H9 (cell line): Measurements from ENCODE around the gene MTF1. TPM values are rescaled to one million over a fixed set of nuclear protein-coding genes. Genes with fewer than 3 reads are reported as not detected.
"Not testable (repeated sequence)": the region's sequence is repeated elsewhere in the genome, so short reads cannot be mapped to it uniquely, and the experiment has no call there.

Source experiments
- DNase-seq: peaks from one replicate; pipeline ENCODE4 v3.0.0-alpha.2; 2017
- H2AFZ ChIP-seq: one replicate; pipeline ENCODE4 v1.6.1; 2013; ENCODE audit warnings: mild to moderate bottlenecking, low read length, control low read depth, moderate library complexity
- H2AK5ac ChIP-seq: 2 replicates; pipeline ENCODE4 v1.6.1; 2013; ENCODE audit warnings: low read length, control low read depth, mixed read lengths; ENCODE audit not compliant: insufficient read length
- H2BK120ac ChIP-seq: one replicate; pipeline ENCODE4 v1.6.1; 2013; ENCODE audit warnings: low read depth, mild to moderate bottlenecking, low read length, control low read depth, inconsistent platforms; ENCODE audit not compliant: poor library complexity, severe bottlenecking
- H2BK12ac ChIP-seq: 2 replicates; pipeline ENCODE4 v1.6.1; 2013; ENCODE audit warnings: low read length, control low read depth, mixed read lengths, low read depth; ENCODE audit not compliant: insufficient read length
- H2BK15ac ChIP-seq: 2 replicates; pipeline ENCODE4 v1.6.1; 2013; ENCODE audit warnings: low read depth, low read length, control low read depth
- H2BK20ac ChIP-seq: one replicate; pipeline ENCODE4 v1.6.1; 2013; ENCODE audit warnings: low read depth, mild to moderate bottlenecking, low read length, control low read depth, inconsistent platforms; ENCODE audit not compliant: poor library complexity, severe bottlenecking
- H2BK5ac ChIP-seq: 2 replicates; pipeline ENCODE4 v1.6.1; 2013; ENCODE audit warnings: low read length, control low read depth, mixed read lengths; ENCODE audit not compliant: insufficient read length
- H3K14ac ChIP-seq: 2 replicates; pipeline ENCODE4 v1.6.1; 2013; ENCODE audit warnings: low read length, control low read depth; ENCODE audit not compliant: insufficient read depth
- H3K18ac ChIP-seq: 2 replicates; pipeline ENCODE4 v1.6.1; 2013; ENCODE audit warnings: low read depth, mild to moderate bottlenecking, mixed read lengths, low read length, control low read depth; ENCODE audit not compliant: insufficient read length
- H3K23ac ChIP-seq: 2 replicates; pipeline ENCODE4 v1.6.1; 2013; ENCODE audit warnings: low read length, control low read depth, mixed read lengths, low read depth; ENCODE audit not compliant: insufficient read length
- H3K23me2 ChIP-seq: 2 replicates; pipeline ENCODE4 v1.6.1; 2013; ENCODE audit warnings: low read depth, mild to moderate bottlenecking, mixed read lengths, low read length, control low read depth; ENCODE audit not compliant: insufficient read length, poor library complexity, severe bottlenecking
- H3K27ac ChIP-seq: 2 replicates; pipeline ENCODE4 v1.5.1; 2013; ENCODE audit warnings: low read length, control low read depth, mixed read lengths, low read depth; ENCODE audit not compliant: insufficient read length
- H3K27me3 ChIP-seq: 2 replicates; pipeline ENCODE4 v1.6.1; 2013; ENCODE audit warnings: low read length, control low read depth, inconsistent platforms; ENCODE audit not compliant: insufficient read depth
- H3K4ac ChIP-seq: 2 replicates; pipeline ENCODE4 v1.6.1; 2013; ENCODE audit warnings: low read depth, mild to moderate bottlenecking, control low read depth, inconsistent platforms, low read length, moderate library complexity
- H3K4me1 ChIP-seq: 2 replicates; pipeline ENCODE4 v1.6.1; 2013; ENCODE audit warnings: low read length, control low read depth, inconsistent platforms; ENCODE audit not compliant: insufficient read depth
- H3K4me2 ChIP-seq: 2 replicates; pipeline ENCODE4 v1.6.1; 2013; ENCODE audit warnings: low read length, control low read depth, mixed read lengths; ENCODE audit not compliant: insufficient read length, insufficient read depth
- H3K56ac ChIP-seq: 2 replicates; pipeline ENCODE4 v1.6.1; 2013; ENCODE audit warnings: low read depth, mild to moderate bottlenecking, mixed read lengths, low read length, control low read depth; ENCODE audit not compliant: insufficient read length
- H3K79me1 ChIP-seq: 2 replicates; pipeline ENCODE4 v1.6.1; 2013; ENCODE audit warnings: low read depth, mild to moderate bottlenecking, moderate library complexity, low read length, control low read depth, inconsistent platforms; ENCODE audit not compliant: insufficient read depth, poor library complexity, severe bottlenecking
- H3K79me2 ChIP-seq: 2 replicates; pipeline ENCODE4 v1.6.1; 2013; ENCODE audit warnings: low read length, control low read depth, inconsistent platforms; ENCODE audit not compliant: insufficient read depth
- H3K9ac ChIP-seq: 2 replicates; pipeline ENCODE4 v1.6.1; 2013; ENCODE audit warnings: low read length, control low read depth, mixed read lengths; ENCODE audit not compliant: insufficient read length; ENCODE audit errors: extremely low read depth
- H3K9me3 ChIP-seq: one replicate; pipeline ENCODE4 v1.6.1; 2013; ENCODE audit warnings: low read depth, low read length, inconsistent platforms; ENCODE audit not compliant: control insufficient read depth
- H3T11ph ChIP-seq: one replicate; pipeline ENCODE4 v1.6.1; 2013; ENCODE audit warnings: mild to moderate bottlenecking, low read length, control low read depth, inconsistent platforms
- H4K20me1 ChIP-seq: one replicate; pipeline ENCODE4 v1.6.1; 2013; ENCODE audit not compliant: control insufficient read depth, insufficient read length, insufficient read depth
- H4K5ac ChIP-seq: 2 replicates; pipeline ENCODE4 v1.6.1; 2013; ENCODE audit warnings: low read depth, mild to moderate bottlenecking, mixed read lengths, low read length, control low read depth; ENCODE audit not compliant: insufficient read length
- H4K8ac ChIP-seq: replicated peaks from 2 replicates; pipeline ENCODE4 v1.6.1; 2013; ENCODE audit warnings: low read length, control low read depth, mixed read lengths, low read depth; ENCODE audit not compliant: insufficient read length
- H4K91ac ChIP-seq: 2 replicates; pipeline ENCODE4 v1.6.1; 2013; ENCODE audit warnings: low read depth, mild to moderate bottlenecking, moderate library complexity, mixed read lengths, low read length, control low read depth; ENCODE audit not compliant: insufficient read length
- H3K27ac Mint-ChIP-seq, 3 experiments: 2 replicates in 2 of 3; 3 replicates in 1 of 3; pipeline ENCODE4 v1.8.0; 2020 to 2021; ENCODE audit warnings: mixed read lengths in 3 of 3, mild to moderate bottlenecking in 1 of 3, moderate library complexity in 1 of 3
- H3K27me3 Mint-ChIP-seq: 2 replicates; pipeline ENCODE4 v1.8.0; 2021; ENCODE audit warnings: low read depth, mild to moderate bottlenecking, moderate library complexity, mixed read lengths
- H3K36me3 Mint-ChIP-seq, 3 experiments: 2 replicates in 2 of 3; 3 replicates in 1 of 3; pipeline ENCODE4 v1.8.0; 2020 to 2021; ENCODE audit warnings: low read depth in 3 of 3, mixed read lengths in 3 of 3; ENCODE audit not compliant: insufficient read depth in 1 of 3
- H3K4me1 Mint-ChIP-seq, 2 experiments: 2 replicates each; pipeline ENCODE4 v1.8.0; 2020; ENCODE audit warnings: mixed read lengths in 2 of 2
- H3K4me3 Mint-ChIP-seq, 2 experiments: 2 replicates in 1 of 2; 3 replicates in 1 of 2; pipeline ENCODE4 v1.8.0; 2020 to 2021; ENCODE audit warnings: mild to moderate bottlenecking in 2 of 2, mixed read lengths in 2 of 2, moderate library complexity in 1 of 2
- H3K9me3 Mint-ChIP-seq, 2 experiments: 2 replicates in 1 of 2; 3 replicates in 1 of 2; pipeline ENCODE4 v1.8.0; 2020; ENCODE audit warnings: mild to moderate bottlenecking in 2 of 2, mixed read lengths in 2 of 2, moderate library complexity in 1 of 2
- WGBS: extraction: QIAGEN DNeasy Blood & Tissue Kit; methylation state at CpG from one replicate; pipeline ENCODE4 v1.1.7; 2013; ENCODE audit warnings: missing lambda C conversion rate, low lambda C conversion rate, mixed read lengths; ENCODE audit not compliant: insufficient read length; ENCODE audit errors: extremely low coverage; 5-methylcytosine and 5-hydroxymethylcytosine counted together
- total RNA-seq: library from RNA; stranded (reverse); gene quantifications from 2 replicates; pipeline ENCODE4 v1.2.1, GENCODE V29; 2021

Gene MTF1
- total RNA-seq, 1 experiment from 2014 or later, result 17.0 TPM

DNA sequence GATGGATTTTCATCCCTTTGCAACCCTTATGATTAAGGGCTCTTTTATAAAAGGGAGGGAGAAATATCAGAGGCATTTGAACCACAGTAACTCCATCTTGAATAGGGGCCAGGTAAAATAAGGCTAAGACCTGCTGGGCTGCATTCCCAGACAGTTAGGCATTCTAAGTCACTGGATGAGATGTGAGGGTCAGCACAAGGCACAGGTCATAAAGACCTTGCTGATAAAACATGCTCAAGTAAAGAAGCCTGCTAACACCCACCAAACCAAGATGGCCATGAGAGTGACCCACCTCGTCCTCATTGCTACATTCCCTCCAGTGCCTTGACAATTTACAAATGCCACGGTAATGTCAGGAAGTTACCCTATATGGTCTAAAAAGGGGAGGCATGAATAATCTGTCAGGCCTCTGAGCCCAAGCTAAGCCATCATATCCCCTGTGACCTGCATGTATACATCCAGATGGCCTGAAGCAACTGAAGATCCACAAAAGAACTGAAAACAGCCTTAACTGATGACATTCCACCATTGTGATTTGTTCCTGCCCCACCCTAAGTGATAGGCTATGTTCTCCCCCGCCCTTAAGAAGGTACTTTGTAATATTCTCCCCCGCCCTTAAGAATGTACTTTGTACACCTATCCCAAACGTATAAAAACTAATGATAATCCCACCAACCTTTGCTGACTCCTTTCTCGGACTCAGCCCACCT, 48.2 kb upstream of the MTF1 start:
- H4K91ac ChIP-seq, H3K27ac Mint-ChIP-seq, H3K14ac ChIP-seq, H4K20me1 ChIP-seq, H2BK12ac ChIP-seq, H2BK20ac ChIP-seq, H2BK5ac ChIP-seq, H2AK5ac ChIP-seq, H3K79me1 ChIP-seq, H4K8ac ChIP-seq, DNase-seq, H3K9ac ChIP-seq, H3K4me3 Mint-ChIP-seq, H3K23me2 ChIP-seq, H2BK120ac ChIP-seq, H3K4me1 Mint-ChIP-seq, H2AFZ ChIP-seq, H3K27me3 ChIP-seq, H3K4ac ChIP-seq, H3K9me3 ChIP-seq, H3K4me2 ChIP-seq, H3K79me2 ChIP-seq, H4K5ac ChIP-seq, H3K23ac ChIP-seq, H3K27me3 Mint-ChIP-seq, H2BK15ac ChIP-seq, H3K18ac ChIP-seq, H3T11ph ChIP-seq, H3K27ac ChIP-seq, H3K56ac ChIP-seq, H3K4me1 ChIP-seq: not testable (repeated sequence)
- Mint-ChIP-seq H3K9me3 (peaks cover 17 to 31% of the 10 kb centered on the region in 2 experiments; a peak in 4 of 5 replicates), H3K36me3 (peaks cover 16 to 42% (median 25%) of the 10 kb centered on the region in 3 experiments)
- no CpG with 5 or more reads among the region's 6 CpGs for WGBS

DNA sequence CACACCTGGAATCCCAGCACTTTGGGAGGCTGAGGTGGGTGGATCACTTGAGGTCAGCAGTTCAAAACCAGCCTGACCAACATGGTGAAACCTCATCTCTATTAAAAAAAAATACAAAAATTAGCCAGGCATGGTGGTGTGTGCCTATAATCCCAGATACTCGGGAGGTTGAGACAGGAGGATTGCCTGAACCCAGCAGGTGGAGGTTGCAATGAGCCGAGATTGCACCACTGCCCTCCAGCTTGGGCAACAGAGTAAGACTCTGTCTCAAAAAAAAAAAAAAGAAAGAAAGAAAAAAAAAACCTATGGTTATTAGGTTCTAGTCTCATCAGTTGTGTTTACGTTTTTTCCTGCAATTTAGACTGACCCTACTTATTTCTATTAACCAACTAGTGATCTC, 47.2 kb upstream of the MTF1 start:
- H3K18ac ChIP-seq, H3K27ac ChIP-seq, H3K27me3 ChIP-seq, H2AK5ac ChIP-seq, H2BK12ac ChIP-seq, H3K23ac ChIP-seq, H2BK15ac ChIP-seq, H4K20me1 ChIP-seq, H2BK120ac ChIP-seq, H4K8ac ChIP-seq, H3K79me1 ChIP-seq, H3K79me2 ChIP-seq, H3K4me1 Mint-ChIP-seq, H3K14ac ChIP-seq, H3K4me2 ChIP-seq, H2AFZ ChIP-seq, DNase-seq, H2BK5ac ChIP-seq, H3K23me2 ChIP-seq, H3K56ac ChIP-seq, H3K27ac Mint-ChIP-seq, H3T11ph ChIP-seq, H3K9me3 ChIP-seq, H4K5ac ChIP-seq, H2BK20ac ChIP-seq, H3K4ac ChIP-seq, H3K9ac ChIP-seq, H3K4me3 Mint-ChIP-seq, H4K91ac ChIP-seq, H3K4me1 ChIP-seq, H3K27me3 Mint-ChIP-seq: not testable (repeated sequence)
- WGBS, result no CpG with 5 or more reads among the region's 3 CpGs
- H3K9me3 Mint-ChIP-seq, result peaks cover 17 to 31% of the 10 kb centered on the region in 2 experiments; a peak in 4 of 5 replicates
- H3K36me3 Mint-ChIP-seq, result peaks cover 16 to 44% (median 25%) of the 10 kb centered on the region in 3 experiments
